Endometrium (tissue), 2 donors: Measurements from ENCODE around the gene USPL1.

Experiments
- FAIRE-seq: peaks from 2 replicates; lab custom pipeline; 2012; peaks lifted over from hg19 to GRCh38; lab: Jason Lieb, UNC
- donor health status: control.
- donor health status: control.

The USPL1 gene

GRCh38 chr13:30697996-30698401, 80.3 kb downstream of the USPL1 start:
- no peak for FAIRE-seq

GRCh38 chr13:30698488-30699005, 80.8 kb downstream of the USPL1 start:
- FAIRE-seq = no peak

- FAIRE-seq = no peak
Measured at GRCh38 chr13:30700364-30700763, 82.6 kb downstream of the USPL1 start.

GRCh38 chr13:30702006-30702405, 84.3 kb downstream of the USPL1 start:
- FAIRE-seq = no peak

GRCh38 chr13:30704596-30704995, 86.9 kb downstream of the USPL1 start:
- FAIRE-seq = no peak

GRCh38 chr13:30705680-30706079, 88.0 kb downstream of the USPL1 start:
- FAIRE-seq = no peak

- peak; percentile 41 for FAIRE-seq
Measured at GRCh38 chr13:30708541-30708940, 90.8 kb downstream of the USPL1 start.
